NCI-H1105 treated with DMSO at 0.1 percent for 48 hours (cell line): ENCODE results near the gene DGUOK.
A peak's percentile ranks its signal among the peaks of the same experiment; 100 is the strongest.

Experiments used
- DNase-seq: peaks from one replicate; lab custom pipeline; 2025; lab: John Stamatoyannopoulos, UW

The DGUOK gene

DNA sequence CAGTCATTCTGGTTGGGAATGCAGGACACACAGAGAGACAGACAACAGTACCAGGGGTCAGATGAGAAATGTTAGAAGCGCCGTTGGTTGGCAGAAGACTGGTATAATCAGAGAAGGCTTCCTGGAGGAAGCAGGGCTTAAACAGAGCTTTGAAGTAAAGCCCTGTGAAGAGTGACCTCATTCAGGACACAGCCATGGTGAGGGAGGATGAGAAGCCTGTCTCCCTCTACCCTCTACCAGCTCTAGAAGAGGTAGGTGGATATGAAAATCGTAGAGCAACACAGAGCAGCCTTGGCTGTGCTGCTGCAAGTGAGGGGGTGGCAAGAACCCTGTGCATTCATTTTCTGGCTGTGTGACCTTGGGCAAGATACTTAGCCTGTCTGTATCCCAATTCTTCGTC lies 72.3 kb downstream of the DGUOK start:
- DNase-seq, result no peak

DNA sequence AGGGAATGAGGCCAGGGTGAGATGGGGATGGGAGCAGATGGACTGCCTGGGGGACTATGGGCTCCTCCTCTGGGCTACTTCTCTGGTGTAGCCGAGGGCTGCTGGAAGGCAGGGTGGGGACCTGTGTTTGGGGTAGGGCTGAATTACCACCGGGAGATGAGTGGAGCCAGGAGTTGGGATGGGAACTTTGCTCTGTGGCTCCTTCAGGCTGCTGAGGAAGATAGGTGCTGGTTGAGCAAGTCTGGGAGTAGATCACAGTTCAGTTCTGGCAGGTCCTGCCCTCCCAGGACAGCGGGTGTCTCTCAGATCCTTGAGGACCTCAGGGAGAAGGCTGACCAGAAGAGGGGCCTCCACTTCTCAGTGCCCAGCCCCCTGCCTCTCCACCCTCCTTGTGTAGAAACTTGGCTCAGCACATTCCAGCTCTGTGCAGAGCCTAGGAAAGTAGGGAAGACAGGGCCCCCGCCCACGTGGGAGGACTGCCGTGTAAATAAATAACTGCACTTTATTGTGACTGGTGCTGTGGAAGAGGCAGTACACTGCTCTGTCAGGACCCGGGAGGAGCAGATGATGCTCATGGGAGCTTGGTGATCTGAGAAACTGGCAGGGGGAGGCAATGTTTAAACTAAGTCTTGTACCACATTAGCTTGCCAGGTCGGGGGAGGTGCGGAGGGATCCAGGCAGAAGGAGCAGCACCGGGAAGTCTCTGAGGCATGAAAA lies 73.4 kb downstream of the DGUOK start:
- DNase-seq, result no peak

DNA sequence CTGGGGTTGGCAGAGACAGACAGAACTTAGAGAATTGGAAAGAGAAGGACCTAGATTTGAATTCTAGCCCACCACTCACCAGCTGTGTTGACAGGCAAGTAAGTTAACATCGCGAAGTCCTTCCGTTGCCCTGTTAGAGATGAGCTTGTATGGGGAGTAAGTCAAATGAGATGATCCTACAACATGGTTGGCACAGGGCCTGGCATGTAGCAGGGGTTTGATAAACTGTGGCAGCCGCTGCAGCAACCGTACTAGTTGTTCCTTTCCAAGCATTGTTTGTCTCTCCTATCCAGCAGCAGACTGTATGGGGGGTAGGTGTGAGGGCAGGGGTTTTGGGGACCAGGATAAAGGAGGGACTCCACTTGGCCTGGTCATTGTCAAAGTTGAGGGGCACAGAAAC lies 74.0 kb downstream of the DGUOK start:
- DNase-seq, result no peak

DNA sequence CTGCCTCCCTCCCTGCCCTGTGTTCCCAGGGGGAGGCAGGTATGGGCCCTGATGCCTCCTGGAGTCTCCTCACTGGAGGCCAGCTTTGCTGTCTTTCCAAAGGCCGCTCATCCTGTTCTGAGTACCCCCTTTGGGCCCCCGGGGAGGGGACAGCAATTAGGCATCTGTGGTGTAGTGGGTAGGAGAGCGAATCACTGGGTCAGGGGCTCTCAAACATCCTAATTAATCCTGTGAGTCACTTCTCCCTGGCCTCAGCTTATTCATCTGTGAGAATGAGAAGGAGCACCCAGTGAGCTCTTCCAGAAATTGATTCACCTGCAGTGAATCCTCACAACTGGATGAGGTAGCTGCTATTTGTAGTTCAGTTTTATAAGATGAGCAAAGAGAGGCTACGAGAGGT lies 74.4 kb downstream of the DGUOK start:
- no peak for DNase-seq

DNA sequence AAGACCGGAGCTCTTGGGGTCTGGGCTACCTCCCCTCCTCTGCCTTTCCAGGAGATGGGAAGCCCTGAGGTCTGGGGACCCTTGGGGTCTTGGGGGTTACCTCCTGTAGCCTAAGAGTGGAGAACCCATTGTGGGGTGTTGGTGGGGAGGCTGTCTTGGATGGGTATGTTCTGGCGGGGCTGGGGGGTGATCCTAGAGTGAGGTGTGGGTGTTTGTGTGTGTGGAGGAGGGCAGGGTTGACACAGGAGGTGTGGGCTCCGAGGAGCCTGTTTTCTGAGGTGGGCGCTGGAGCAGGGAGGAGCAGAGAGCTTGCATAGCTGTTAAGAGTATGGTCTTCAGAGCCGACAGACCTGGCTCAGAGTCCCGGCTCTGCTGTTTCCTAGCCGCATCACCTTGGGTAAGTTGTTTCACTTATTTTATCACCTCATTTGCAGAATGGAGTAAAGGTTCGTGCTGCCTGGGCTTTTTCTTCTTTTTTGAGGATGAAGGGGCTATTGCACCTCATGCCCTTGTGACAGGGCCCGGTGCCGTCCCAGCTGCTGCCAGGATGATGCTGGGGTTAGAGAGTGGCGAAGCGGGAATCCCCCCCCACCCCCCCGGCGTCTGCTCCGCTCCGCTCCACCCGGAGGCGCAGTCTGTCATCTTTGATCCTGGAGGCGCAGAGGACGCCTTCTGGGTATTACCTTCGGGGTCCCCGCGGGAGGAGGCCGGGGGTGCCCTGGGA lies 75.3 kb downstream of the DGUOK start:
- no peak for DNase-seq

DNA sequence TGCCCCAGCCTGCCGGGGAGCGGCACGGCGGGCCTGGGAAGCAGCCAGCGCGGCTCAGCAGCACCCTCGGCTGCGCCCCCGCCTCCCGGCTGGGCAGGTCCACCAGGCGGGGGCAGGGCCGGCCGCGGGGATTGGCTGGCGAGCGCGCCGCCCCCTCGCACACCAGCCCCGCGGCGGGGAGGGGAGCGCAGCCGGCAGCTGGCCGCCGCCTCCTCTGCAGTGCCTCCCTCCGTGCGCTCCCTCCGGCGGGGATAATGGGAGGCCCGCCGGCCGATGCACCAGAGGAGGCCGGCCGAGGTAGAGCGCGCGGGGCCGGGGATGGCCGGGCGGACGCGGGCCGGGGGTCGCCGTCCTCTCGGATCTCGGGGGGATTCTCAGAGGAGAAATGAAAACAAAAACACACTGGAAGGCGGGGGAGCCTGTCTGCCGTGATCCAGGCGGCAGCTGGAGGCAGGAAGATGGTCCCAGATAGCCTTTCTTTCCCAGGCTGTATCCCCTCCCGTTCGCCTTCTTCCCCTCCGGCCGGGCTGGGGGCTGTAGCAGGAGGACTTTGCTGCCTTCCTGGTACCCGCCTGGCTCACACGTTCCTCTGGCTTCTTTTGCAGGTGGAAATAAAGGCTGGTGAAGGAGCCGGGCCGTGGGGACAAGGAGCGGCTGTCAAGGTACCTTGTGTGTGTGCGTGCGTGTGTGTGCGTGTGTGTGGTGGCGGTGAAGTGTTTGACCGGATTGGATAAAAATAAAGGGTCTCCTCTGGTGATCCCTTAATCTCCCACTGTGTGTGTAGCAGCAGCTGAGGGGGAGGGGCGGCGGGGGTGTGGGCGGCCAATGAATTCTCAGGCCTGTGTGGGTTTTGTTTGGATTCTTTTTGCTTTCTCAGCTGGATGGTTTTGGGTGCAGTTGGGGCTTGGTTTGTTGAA lies 76.1 kb downstream of the DGUOK start:
- peak; percentile 75 for DNase-seq

DNA sequence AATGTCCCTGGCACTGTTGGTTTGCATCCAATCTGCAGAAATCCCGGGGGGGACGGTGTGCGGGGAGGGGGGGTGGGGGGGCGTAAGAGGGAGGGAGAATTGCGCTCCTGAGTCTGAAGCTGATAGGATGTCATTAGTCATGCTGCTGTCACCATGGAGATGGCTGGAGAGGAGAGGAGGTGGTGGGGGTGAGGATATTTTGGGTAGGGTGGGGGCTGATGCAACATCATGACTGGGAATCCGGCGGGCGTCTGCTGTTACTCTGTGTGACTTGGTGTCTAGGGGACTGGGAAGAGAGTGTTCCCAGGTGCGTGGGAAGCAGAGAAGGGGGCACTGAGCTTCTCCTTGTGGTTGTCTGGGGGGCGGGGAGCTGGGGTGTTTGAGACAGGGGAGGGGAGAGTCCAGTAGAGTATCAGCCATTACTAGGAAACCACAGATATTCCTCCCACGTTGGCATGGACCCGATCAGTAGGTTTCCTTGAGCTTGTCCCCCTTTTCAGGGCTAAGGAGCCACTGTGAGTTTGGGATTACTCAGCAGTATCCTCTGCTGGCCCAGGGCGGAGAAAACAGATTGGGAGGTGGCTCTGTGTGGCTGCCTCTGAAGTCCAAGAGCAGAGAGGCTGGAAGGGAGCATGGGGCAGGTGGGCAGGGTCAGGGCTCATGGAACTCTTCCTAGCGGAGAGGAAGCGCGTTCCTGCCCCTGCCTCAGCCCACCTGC lies 77.0 kb downstream of the DGUOK start:
- DNase-seq, result peak; percentile 38

DNA sequence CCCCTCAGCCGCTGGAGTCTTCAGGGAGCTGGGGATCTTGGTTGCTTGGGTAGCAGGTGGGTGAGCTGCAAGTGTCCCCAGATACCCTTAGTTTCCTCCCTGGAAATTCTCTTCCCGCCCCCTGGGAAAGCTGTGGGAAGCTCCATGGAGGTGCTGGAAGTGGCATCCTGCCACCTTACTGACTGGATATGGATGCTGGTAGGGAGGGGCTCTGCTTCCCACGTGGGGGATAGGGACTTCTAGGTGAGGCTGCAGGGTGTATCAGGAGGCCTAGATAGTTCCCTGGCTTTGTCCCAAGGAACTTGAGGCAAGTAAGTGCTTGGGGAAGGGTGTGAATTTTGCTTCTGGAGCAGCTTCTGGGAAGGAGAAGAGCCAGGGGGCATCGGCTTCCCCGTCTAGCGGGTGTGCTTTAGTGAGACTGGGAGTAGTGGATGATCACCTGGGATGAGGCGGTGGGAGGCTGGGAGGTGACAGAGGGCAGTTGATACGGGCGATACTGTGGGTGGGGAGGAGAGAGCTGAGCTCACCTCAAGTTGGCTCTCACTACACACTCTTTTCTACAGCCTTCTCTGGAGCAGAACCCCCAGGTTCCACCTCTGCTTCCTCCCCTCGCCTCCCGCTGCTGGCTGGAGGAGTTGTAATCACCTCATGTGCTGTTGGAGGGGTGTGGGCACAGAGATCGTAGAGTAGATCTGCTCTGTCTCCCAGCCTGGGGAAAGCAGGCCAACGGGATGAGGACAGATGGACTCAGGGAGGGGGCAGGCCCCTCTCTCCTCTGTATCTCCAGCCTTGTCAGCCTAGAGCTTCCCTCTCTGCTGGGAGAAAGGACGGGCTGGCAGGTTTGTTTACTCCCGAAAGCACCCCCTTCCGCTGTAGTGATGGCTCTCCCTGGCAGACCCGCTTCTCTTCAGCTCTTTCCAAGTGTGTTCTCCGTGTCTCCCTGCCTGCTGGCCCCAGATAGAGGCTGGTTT lies 77.8 kb downstream of the DGUOK start:
- DNase-seq, result no peak

DNA sequence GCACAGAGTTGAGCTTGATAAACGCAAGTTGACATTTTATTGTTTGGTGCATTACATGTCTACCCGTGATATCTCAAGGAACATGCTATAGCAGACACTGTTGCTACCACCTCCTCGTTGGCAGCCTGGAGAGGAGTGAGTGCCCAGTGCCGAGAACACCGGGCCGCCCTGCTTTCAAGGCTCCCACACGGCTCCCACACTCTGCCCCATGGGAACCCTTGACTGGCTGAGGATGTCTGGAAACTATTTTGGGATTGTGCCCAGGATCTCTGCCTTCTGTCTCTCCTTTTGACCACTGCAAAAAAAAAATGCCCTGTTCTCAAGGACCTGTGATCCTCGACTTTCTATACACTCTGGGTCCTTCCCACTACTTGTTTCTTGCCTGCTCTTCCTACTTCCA lies 79.1 kb downstream of the DGUOK start:
- DNase-seq, result no peak

DNA sequence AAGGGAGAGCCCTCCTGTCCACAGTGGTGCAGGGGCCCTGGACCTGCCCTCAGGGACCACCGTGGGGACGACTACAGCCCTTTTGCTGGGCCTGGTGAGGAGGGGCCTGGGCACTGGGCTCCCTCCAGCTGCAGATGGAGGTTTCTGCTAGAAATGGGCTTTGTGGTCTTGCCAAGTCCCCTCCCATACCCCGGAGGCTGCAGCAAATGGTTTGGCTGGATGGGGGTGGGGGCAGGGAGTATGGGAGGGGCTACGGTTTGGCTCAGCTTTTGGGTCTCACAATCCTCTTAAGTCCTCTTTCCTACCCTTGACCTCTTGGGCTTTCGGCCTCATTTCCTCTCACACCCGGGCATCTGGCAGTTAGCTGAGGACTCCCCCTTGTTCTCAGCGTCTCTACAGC lies 79.8 kb downstream of the DGUOK start:
- DNase-seq, result no peak

DNA sequence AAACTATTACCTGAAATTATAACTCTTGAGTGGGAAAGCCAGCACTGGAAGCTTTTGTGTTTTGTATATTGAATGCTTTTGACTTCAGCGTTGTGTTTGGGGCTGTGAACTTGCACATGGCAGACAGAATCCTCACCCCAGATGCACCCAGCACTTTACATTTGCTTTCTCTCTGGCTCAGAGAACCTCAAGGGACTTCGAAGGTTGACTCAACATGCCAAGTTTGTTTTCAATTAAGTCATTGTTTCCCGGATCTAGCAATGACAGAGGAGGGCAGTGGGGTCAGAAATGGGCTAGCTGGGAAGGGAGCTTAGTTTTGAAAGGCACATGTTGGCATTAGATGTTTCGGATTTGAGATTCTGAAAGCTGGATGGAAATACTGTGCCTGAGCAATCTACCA lies 80.4 kb downstream of the DGUOK start:
- DNase-seq, result no peak

DNA sequence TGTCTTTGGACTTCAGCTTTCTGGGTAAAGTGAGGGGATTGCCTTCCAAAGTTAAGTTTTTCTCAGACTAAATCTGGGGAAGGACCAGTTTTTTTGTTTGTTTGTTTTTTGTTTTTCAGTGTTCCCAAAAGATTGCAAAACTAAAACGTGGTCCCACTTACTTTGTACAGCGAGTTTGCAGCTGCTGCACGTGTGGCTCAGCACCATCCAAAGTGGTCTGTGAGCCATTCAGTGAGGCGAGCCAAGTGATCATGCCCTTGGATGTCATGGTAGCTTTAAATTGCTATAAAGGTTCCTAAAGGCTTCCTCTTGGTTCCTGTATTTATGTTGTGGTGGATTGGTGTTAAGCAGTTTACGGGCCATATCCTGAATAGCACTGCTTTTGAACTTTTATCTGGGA lies 81.0 kb downstream of the DGUOK start:
- DNase-seq, result no peak
